ENCODE measurements around the gene ZNF90. TPM values are rescaled to one million over a fixed set of nuclear protein-coding genes. Genes with fewer than 3 reads are reported as not detected.
"Not testable (repeated sequence)": the region's sequence is repeated elsewhere in the genome, so short reads cannot be mapped to it uniquely, and the experiment has no call there.

Gene ZNF90
- total and polyA plus RNA-seq, 2 of the 4 experiments (the other 2 are of a cell fraction) = 0.36 to 0.38 TPM

- H2AK9ac ChIP-seq (replicated peaks; ENCODE audit: low read depth, low read length, poor library complexity); H2AFZ ChIP-seq (replicated peaks; ENCODE audit: low read length, poor library complexity); H3K27me3 ChIP-seq (ENCODE audit: control insufficient read depth, insufficient read depth, low read length); H4K91ac ChIP-seq (ENCODE audit: insufficient read depth, low read depth, low read length); H2BK120ac ChIP-seq (ENCODE audit: low read depth, low read length); H3K9me3 ChIP-seq (ENCODE audit: control insufficient read depth, insufficient read depth, low read length); H4K5ac ChIP-seq (ENCODE audit: low read depth, low read length); H2BK20ac ChIP-seq (ENCODE audit: low read depth, low read length); H3K36me3 ChIP-seq (ENCODE audit: control insufficient read depth, insufficient read depth, low read length); H3K4ac ChIP-seq (ENCODE audit: low read depth, low read length); H3K4me1 ChIP-seq (ENCODE audit: control insufficient read depth, insufficient read depth, low read length); H3K9me1 ChIP-seq (ENCODE audit: insufficient read depth, low read length); H2AK5ac ChIP-seq (ENCODE audit: low read depth, low read length); H3K79me1 ChIP-seq (ENCODE audit: low read depth in 1 of 2, low read length in 2 of 2); H3K14ac ChIP-seq (replicated peaks; ENCODE audit: low read depth, low read length); CTCF ChIA-PET; in situ Hi-C loops (cut with MboI; ENCODE audit: low sequenced_read_pairs); H3K18ac ChIP-seq (ENCODE audit: low read depth, low read length); POLR2A ChIA-PET (ENCODE audit: unreplicated experiment); H4K8ac ChIP-seq (ENCODE audit: low read depth in 2 of 2, low read length in 2 of 2); H3K27ac ChIP-seq (ENCODE audit: insufficient read depth, low read length); intact Hi-C loops (cut with micrococcal nuclease); H3K4me2 ChIP-seq (ENCODE audit: low read depth, low read length); H3K9ac ChIP-seq (ENCODE audit: low read depth, low read length); BruUV-seq (replicated peaks); H3K56ac ChIP-seq (ENCODE audit: extremely low read depth, insufficient read depth, low read length); ATAC-seq (ENCODE audit: low read depth); H3K23ac ChIP-seq (ENCODE audit: low read depth, low read length); H4K20me1 ChIP-seq (ENCODE audit: insufficient read depth, low read length); H2BK15ac ChIP-seq (ENCODE audit: low read depth, low read length); H3K4me3 ChIP-seq (ENCODE audit: insufficient read depth, low read depth, low read length); DNase-seq; H2BK5ac ChIP-seq (ENCODE audit: low read depth, low read length, poor library complexity, severe bottlenecking); dilution Hi-C loops (cut with HindIII; ENCODE audit: low sequenced_read_pairs, unreplicated experiment): not testable (repeated sequence)
- WGBS, 2 experiments (ENCODE audit: extremely low coverage in 2 of 2, insufficient read length in 1 of 2) = no CpG with 5 or more reads among the region's 15 CpGs
Observed at GRCh38 chr19:20152506-20152905, 74.7 kb downstream of the ZNF90 start.
